ENCODE measurements around the gene ZNF740.

ZNF740 gene

GRCh38 chr12:53217051-53217930, 36.8 kb downstream of the ZNF740 start:
- DNase-seq, result peak; percentile 57

- no peak for DNase-seq
Observed at GRCh38 chr12:53217931-53218307, 37.4 kb downstream of the ZNF740 start.

GRCh38 chr12:53218551-53219291, 38.2 kb downstream of the ZNF740 start:
- DNase-seq, result no peak

- peak; percentile 51 for DNase-seq
Observed at GRCh38 chr12:53219292-53219955, 38.9 kb downstream of the ZNF740 start.

GRCh38 chr12:53219956-53220693, 39.6 kb downstream of the ZNF740 start:
- DNase-seq, result peak; percentile 79

- DNase-seq, result peak; percentile 84
Observed at GRCh38 chr12:53220694-53221202, 40.2 kb downstream of the ZNF740 start.

- peak; percentile 64 for DNase-seq
Observed at GRCh38 chr12:53221203-53222080, 40.9 kb downstream of the ZNF740 start.

- DNase-seq, result no peak
Observed at GRCh38 chr12:53222170-53222721, 41.7 kb downstream of the ZNF740 start.

- no peak for DNase-seq
Observed at GRCh38 chr12:53222806-53223261, 42.3 kb downstream of the ZNF740 start.

- DNase-seq, result peak; percentile 57
Observed at GRCh38 chr12:53223389-53224060, 43.0 kb downstream of the ZNF740 start.

GRCh38 chr12:53224061-53224896, 43.8 kb downstream of the ZNF740 start:
- no peak for DNase-seq

GRCh38 chr12:53224897-53225634, 44.5 kb downstream of the ZNF740 start:
- no peak for DNase-seq

- no peak for DNase-seq
Observed at GRCh38 chr12:53225635-53226424, 45.3 kb downstream of the ZNF740 start.

GRCh38 chr12:53226815-53227214, 46.3 kb downstream of the ZNF740 start:
- DNase-seq, result no peak

- no peak for DNase-seq
Observed at GRCh38 chr12:53227341-53227740, 46.8 kb downstream of the ZNF740 start.

- DNase-seq, result no peak
Observed at GRCh38 chr12:53227836-53228235, 47.3 kb downstream of the ZNF740 start.

- no peak for DNase-seq
Observed at GRCh38 chr12:53229454-53229853, 48.9 kb downstream of the ZNF740 start.
